HG02610 (cell line): Measurements from ENCODE around the gene GRM7.

ENCODE experiments used
- ATAC-seq: cut with Tn5 transposase; IDR thresholded peaks from one replicate; pipeline ENCODE4 v1.9.1; 2021; ENCODE audit warnings: mild to moderate bottlenecking, moderate library complexity; ENCODE audit not compliant: unreplicated experiment

GRM7 gene

GRCh38 chr3:7696320-7696719, 835.4 kb downstream of the GRM7 start:
- ATAC-seq, result no peak

GRCh38 chr3:7697548-7697947, 836.6 kb downstream of the GRM7 start:
- ATAC-seq, result no peak

GRCh38 chr3:7700539-7700938, 839.6 kb downstream of the GRM7 start:
- ATAC-seq, result no peak

- ATAC-seq, result no peak
Measured at GRCh38 chr3:7700977-7701376, 840.1 kb downstream of the GRM7 start.

- no peak for ATAC-seq
Measured at GRCh38 chr3:7707187-7707586, 846.3 kb downstream of the GRM7 start.

GRCh38 chr3:7709376-7710082, 848.6 kb downstream of the GRM7 start:
- no peak for ATAC-seq

- no peak for ATAC-seq
Measured at GRCh38 chr3:7710284-7710683, 849.4 kb downstream of the GRM7 start.

- ATAC-seq, result no peak
Measured at GRCh38 chr3:7713724-7714123, 852.8 kb downstream of the GRM7 start.

- ATAC-seq, result no peak
Measured at GRCh38 chr3:7720649-7721297, 859.9 kb downstream of the GRM7 start.

- no peak for ATAC-seq
Measured at GRCh38 chr3:7721869-7722268, 861.0 kb downstream of the GRM7 start.

GRCh38 chr3:7728566-7729519, 867.9 kb downstream of the GRM7 start:
- ATAC-seq, result no peak

- ATAC-seq, result no peak
Measured at GRCh38 chr3:7733933-7734332, 873.0 kb downstream of the GRM7 start.

GRCh38 chr3:7734456-7734855, 873.5 kb downstream of the GRM7 start:
- ATAC-seq, result no peak

GRCh38 chr3:7737263-7737662, 876.3 kb downstream of the GRM7 start:
- ATAC-seq, result no peak

- ATAC-seq, result no peak
Measured at GRCh38 chr3:7739754-7740153, 878.8 kb downstream of the GRM7 start.

- ATAC-seq, result no peak
Measured at GRCh38 chr3:7740458-7740857, 879.5 kb downstream of the GRM7 start.

- no peak for ATAC-seq
Measured at GRCh38 chr3:7744850-7745249, 883.9 kb downstream of the GRM7 start.

GRCh38 chr3:7745711-7746110, 884.8 kb downstream of the GRM7 start:
- no peak for ATAC-seq

GRCh38 chr3:7749931-7750695, 889.2 kb downstream of the GRM7 start:
- no peak for ATAC-seq

- no peak for ATAC-seq
Measured at GRCh38 chr3:7752005-7752404, 891.1 kb downstream of the GRM7 start.
